ENCODE data around the gene FOXO1.
"Not testable (repeated sequence)": the region's sequence is repeated elsewhere in the genome, so short reads cannot be mapped to it uniquely, and the experiment has no call there.

The FOXO1 gene

DNA sequence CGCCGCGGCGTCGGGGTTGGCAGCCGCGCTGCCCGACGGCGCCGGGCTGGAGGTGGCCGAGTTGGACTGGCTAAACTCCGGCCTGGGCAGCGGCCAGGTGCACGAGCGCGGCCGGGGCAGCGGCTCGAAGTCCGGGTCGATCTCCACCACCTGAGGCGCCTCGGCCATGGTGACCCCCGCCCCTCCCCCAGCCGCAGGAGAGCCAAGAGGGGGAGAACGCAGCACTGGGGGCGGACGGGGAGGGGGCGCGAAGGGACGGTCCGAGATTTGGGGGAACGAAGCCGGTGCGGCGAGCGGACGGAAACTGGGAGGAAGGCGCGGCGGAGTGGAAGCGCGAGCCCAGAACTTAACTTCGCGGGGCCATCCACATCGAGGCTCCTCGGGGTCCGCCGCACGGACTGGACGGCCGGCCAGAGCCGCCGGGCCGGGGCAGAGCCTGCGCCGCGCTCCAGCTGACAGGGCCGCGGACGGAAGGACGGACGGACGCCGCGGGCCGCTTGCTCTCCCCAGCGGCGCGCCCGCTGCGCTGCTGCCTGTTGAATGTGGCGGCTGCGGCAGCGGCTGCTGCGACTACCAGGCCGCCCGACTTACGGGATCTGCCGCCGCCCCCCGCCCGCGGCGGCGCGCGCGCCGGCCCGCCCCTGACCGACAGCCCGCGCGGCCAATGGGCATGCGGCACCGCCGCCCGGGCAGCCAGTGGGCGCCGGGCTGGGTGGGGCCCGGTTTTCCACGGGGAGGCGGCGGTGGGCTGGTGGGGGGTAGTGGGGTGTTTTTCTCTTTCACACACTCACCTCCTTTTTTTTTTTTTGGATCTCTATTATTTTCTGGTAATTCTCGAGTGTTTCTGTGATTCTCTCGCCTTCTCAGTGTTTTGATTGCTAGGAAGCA lies at the start of gene FOXO1:
Gene FOXO1, minus strand, starts transcription at position 597 of the 888 bp plus-strand sequence. Its CDS starts 429 bp downstream, at position 168.
- peak; percentile 35 to 93 for DNase-seq

- DNase-seq = not testable (repeated sequence)
Observed at GRCh38 chr13:40714433-40714832, 48.0 kb upstream of the FOXO1 start.

DNA sequence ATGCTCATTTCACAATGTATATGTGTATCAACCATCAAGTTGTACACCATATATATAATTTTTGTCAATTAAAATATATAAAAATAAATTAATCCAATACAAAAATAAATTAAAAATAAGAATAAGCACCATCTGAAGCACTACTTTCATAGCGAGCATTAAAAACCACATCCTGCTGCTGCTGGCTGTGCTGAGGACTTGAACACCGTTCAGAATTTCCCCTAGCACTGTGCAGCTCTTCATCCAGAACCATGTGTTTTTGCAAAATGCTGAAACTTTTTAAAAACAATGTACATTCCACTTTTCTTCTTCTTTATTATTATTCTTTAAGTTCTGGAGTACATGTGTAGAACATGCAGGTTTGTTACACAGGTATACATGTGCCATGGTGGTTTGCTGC lies 40.0 kb upstream of the FOXO1 start:
- no peak for DNase-seq

GRCh38 chr13:40697711-40698110 lies 31.3 kb upstream of the FOXO1 start:
- no peak for DNase-seq

- peak in 1 of 2 experiments; percentile 18 for DNase-seq
Observed at GRCh38 chr13:40694426-40694825, 28.0 kb upstream of the FOXO1 start.

DNA sequence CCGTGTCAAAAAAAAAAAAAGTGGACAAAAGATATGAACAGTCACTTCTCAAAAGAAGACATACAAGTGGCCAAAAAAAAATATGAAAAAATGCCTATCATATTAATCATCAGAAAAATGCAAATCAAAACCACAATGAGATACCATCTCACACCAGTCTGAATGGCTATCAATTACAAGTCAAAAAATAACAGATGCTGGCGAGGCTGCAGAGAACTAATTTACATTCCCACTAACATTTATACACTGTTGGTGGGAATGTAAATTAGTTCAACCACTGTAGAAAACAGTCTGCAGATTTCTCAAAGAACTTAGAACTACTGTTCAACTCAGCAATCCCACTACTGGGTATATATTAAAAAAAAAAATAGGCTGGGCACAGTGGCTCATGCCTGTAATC lies 26.5 kb upstream of the FOXO1 start:
- DNase-seq = peak; percentile 69 to 80

GRCh38 chr13:40688781-40689180 lies 22.3 kb upstream of the FOXO1 start:
- DNase-seq = no peak

GRCh38 chr13:40682449-40683240 lies 16.2 kb upstream of the FOXO1 start:
- peak in 1 of 2 experiments; percentile 49 for DNase-seq

DNA sequence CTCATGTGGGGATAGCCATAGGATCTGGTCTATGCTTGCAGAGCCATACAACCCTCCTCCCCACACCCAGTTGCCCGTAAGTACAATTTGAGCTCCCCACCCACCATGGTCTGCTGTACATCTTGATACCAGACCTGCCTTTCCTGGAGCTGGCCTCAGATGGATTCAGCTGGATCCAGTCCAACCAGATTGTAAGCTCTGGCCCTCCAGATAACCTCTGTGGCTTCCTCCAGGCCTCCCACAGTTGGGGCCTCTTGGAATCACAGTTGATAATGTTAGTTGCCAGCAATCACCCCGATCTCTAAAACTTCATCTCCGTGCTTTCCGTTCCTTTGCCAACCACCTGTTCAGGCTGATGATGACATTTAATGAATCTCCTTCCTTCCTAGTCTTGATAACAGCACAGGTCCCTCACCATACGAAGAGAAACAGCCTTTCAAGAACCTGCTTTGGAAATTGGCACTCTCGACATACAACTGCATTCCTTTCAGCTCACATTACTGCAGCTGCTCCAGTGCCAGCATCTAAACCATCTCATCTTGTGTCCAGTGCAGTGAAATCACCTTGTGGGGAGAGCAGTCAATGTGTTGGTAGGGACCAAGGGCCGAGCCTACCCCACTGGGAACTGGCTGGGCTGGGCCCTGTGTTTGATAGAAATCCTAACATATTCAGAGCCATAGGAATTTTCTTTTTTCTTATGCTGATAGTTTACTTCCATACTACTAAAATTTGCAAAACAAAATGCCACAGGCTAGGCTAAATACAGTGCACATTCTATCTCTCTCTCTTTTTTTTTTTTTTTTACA lies 15.1 kb upstream of the FOXO1 start:
- no peak for DNase-seq

- no peak for DNase-seq
Observed at GRCh38 chr13:40680659-40681323, 14.3 kb upstream of the FOXO1 start.

DNA sequence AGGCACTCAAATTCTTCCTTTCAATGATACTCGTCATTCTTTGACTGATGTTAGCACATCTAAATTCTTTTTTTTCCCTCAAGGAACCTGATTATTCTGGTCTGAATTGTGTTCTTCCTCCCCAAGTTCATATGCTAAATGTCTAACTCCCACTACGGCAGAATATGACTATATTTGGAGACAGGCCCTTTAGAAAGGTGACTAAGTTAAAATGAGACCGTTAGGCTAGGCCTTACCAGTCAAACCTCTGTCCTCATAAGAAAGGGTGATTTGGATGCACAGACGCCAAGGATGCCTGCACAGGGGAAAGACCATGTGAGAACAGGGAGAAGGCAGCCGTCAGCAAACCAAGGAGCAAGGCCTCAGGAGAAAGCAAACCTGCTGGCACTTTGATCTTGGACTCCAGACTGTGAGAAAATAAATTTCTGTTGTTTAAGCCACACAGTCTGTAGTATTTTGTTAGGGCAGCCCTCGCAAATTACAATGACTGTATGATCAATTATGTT lies 13.1 kb upstream of the FOXO1 start:
- DNase-seq = no peak

- DNase-seq = no peak
Observed at GRCh38 chr13:40677064-40677463, 10.6 kb upstream of the FOXO1 start.

GRCh38 chr13:40676007-40676406 lies 9.6 kb upstream of the FOXO1 start:
- DNase-seq = no peak

GRCh38 chr13:40673414-40673813 lies 7.0 kb upstream of the FOXO1 start:
- DNase-seq = no peak

DNA sequence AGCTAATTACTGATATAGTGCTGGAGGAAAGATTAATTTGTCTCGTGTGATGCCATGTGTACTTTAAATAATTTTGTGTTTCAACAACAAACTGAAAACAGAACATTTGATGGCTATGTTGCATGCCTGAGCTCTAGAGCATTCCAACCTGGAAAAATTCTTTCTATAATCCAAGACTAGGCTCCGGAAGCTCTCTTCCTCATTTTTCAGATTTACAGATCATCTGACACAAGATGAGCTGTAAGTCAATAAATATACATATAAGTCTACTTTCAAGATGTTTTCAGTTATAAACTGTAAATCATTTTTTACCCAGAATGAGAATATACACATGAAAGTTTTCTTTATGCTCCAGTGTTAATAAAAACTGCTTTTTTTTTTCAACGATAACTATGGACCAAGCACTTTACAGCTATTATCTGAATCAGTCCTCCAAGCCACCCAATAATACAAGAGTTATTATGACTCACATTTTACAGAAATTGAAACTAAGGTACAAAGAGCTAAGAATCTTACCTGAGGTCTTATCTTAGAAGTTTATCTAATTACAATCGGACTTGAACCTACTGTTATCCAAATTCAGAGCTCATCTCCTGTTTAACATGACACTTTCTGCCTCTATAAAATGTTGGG lies 6.4 kb upstream of the FOXO1 start:
- peak in 1 of 2 experiments; percentile 62 for DNase-seq

DNA sequence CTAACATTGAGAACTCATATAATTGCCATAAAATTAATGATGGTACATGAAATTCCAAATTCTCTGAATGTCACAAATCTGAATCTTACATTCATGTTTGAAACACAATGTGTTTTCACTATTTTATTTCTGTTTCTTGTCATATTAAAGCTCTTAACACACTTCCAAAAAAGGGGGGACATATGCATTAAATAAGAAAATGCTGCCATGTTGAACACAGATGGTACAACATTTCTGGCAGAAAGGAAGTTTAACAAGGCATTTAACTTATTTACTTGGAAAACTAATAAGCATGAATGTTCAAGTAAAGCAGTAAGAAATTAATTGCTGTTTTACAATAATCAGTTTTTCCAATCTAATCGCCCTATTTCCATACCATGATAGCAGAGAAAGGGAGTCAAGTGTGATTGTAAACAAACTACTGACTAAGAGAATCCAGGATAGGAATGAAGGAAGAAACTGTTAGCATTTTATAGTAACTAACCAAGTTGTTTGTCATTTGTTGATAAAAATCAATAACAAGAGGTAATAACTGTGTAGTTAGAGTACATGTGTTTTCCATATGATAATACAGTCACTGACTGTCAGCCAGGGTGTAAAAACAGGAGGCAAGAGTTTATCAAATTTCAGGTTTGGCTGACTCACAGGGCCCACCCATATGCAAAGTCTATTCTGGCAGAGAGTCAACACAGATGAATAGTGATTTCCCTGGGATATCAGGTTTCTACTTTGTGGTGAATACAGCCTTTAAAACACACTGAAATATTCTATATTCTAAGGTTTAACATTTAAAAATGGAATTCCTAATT lies 5.7 kb upstream of the FOXO1 start:
- peak; percentile 92 to 94 for DNase-seq

DNA sequence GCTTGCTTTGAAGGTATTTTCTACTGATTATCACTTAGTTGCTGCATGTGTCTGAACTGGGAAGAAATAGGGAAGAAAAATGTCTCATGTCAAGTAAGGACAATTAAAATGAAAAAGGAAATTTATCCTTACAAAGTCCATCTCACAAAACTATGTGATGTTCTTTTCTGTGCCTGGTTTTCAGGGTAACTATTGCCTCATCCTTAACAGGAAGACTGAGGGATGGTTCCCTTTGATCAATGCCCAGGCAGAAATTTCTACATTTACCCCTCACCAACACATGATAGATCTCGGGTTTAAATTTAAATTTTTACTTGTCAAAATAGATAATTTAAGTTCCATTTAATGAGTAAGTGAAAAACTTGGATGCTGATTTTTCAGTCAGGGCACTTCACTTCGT lies 3.9 kb upstream of the FOXO1 start:
- DNase-seq = no peak

DNA sequence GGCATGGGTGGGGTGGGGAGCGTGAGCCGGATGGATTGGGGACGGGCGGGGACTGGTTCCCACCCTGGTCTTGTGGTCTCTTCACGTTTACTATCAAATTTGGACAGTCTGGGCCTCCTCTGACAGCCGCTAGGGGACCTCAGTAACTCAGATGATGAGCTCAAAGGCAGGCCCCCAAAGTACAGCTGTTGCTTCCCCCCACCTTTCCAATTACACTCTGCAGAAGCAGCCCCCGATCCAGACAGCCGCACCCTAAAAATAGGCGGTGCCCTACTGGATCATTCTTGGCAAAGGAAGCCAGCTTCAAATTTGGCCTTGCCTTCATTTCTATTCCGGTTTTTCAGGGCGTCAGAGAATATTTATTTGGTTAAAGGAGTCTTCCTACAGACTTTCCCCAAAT lies 1.9 kb upstream of the FOXO1 start:
- peak in 1 of 2 experiments; percentile 44 for DNase-seq

DNA sequence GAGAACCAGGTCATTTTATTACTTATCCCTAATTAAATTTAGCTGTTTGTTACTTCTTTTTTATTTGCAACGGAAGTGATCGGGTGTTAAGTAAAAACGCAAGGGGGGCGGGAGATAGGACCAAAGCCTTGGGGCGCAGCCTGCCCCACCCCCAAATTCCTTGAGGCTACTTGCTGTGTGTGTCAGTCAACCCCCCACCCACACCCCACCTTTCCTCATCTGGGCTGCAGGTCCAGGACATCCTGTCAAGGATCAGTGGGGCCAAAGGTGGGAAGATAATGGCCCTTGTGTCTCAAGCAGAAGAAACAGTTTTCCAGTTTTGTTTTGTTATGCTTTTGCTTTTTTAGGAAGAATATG lies 1.2 kb upstream of the FOXO1 start:
- DNase-seq = no peak

DNA sequence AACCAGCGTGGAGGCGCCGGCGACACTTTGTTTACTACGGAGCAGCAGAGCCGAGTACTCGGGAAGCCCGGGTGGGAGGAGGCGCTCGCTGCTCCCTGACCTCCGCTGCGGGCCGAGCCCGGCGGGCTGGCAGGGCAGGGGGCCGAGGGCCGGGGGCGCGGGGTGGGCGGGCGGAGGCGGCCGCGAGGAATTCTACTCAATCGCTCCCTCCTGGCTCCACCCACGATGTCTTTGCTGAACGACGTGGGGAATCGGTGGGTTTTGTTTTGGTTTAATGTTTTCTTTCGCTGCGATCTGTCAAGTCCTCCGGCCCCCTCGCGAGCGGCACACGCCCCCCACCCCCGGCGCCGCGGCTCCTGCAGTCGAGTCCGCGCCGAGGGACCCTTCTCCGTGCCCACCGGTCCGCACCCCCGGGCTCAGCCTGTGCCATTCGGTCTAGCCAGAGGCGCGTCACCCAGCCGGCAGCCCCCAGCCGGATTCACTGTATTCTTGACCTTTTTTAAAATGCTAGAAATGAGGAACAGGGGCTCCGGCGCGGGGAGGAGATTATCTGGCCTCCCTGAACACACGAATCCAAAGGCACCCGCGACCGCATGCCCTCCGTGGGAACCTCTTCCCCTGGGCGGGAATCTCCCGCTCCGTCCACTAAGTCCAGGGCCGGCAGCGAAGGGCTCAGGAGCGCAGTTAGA lies 636 bp upstream of the FOXO1 start:
- DNase-seq = peak in 1 of 2 experiments; percentile 85
